ENCODE measurements around the gene PTTG1. TPM values are rescaled to one million over a fixed set of nuclear protein-coding genes. Genes with fewer than 3 reads are reported as not detected.
A peak's percentile ranks its signal among the peaks of the same experiment; 100 is the strongest.

Gene PTTG1
- total RNA-seq, 1 experiment from 2014 or later, result 245 TPM

DNA sequence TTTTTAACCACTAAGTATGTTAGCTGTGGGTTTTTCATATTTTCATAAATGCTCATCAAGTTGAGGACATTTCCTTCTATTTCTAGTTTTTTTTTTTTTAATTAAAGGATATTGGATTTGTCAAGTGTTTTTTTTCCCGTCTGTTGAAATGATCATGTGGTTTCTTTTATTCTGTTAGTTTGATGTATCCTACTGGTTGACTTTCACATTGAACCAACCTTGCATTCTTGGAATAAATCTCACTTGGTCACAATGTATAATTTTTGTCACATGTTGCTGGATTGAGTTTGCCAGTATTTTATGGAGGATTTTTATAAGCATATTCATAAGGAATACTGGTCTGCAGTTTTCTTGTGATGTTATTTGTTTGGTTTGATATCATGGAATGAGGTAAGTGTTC, 34.2 kb upstream of the PTTG1 start:
- Histone ChIP-seq H3K4me3 (ENCODE audit: low read length) (no peak overlapping the region), H2AFZ (ENCODE audit: low read length) (no peak overlapping the region), H3K27ac (ENCODE audit: low read length) (no peak overlapping the region), H3K9me2 (replicated peaks; ENCODE audit: low read length) (no peaks in the 10 kb centered on the region), H3K4me2 (ENCODE audit: low read length) (no peak overlapping the region), H3K4me1 (ENCODE audit: insufficient read depth, low read length) (no peaks in the 10 kb centered on the region), H4K20me1 (ENCODE audit: low read length) (no peaks in the 10 kb centered on the region), H3K27me3 (ENCODE audit: low read length) (no peaks in the 10 kb centered on the region), H3K9ac (ENCODE audit: low read length) (no peak overlapping the region), H3K79me2 (ENCODE audit: low read length) (no peaks in the 10 kb centered on the region), H3K9me3 (ENCODE audit: low read length) (peaks cover 8% of the 10 kb centered on the region), H3F3A (ENCODE audit: low read length, unreplicated experiment) (no peaks in the 10 kb centered on the region), H3K36me3 (ENCODE audit: low read depth, low read length) (no peaks in the 10 kb centered on the region)
- POLR2A ChIA-PET (ENCODE audit: unreplicated experiment), result no interaction called here
- CTCF ChIA-PET, result no interaction called here
- ATAC-seq, result no peak
- BruUV-seq (replicated peaks), result no TSS peak
- DNase-seq, result no peak
- TF ChIP-seq, protein P1, sequence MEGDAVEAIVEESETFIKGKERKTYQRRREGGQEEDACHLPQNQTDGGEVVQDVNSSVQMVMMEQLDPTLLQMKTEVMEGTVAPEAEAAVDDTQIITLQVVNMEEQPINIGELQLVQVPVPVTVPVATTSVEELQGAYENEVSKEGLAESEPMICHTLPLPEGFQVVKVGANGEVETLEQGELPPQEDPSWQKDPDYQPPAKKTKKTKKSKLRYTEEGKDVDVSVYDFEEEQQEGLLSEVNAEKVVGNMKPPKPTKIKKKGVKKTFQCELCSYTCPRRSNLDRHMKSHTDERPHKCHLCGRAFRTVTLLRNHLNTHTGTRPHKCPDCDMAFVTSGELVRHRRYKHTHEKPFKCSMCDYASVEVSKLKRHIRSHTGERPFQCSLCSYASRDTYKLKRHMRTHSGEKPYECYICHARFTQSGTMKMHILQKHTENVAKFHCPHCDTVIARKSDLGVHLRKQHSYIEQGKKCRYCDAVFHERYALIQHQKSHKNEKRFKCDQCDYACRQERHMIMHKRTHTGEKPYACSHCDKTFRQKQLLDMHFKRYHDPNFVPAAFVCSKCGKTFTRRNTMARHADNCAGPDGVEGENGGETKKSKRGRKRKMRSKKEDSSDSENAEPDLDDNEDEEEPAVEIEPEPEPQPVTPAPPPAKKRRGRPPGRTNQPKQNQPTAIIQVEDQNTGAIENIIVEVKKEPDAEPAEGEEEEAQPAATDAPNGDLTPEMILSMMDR (conservative IDR thresholded peaks at IDR 0.05; ENCODE audit: low read depth, low read length), result no peak
- TF ChIP-seq EZH2 (IDR thresholded peaks at IDR 0.05; ENCODE audit: low read length, unreplicated experiment) (no peak), EZH2phosphoT487 (IDR thresholded peaks at IDR 0.05; ENCODE audit: borderline replicate concordance, low read length) (no peak)
- intact Hi-C loops (cut with micrococcal nuclease), result no loop called here

DNA sequence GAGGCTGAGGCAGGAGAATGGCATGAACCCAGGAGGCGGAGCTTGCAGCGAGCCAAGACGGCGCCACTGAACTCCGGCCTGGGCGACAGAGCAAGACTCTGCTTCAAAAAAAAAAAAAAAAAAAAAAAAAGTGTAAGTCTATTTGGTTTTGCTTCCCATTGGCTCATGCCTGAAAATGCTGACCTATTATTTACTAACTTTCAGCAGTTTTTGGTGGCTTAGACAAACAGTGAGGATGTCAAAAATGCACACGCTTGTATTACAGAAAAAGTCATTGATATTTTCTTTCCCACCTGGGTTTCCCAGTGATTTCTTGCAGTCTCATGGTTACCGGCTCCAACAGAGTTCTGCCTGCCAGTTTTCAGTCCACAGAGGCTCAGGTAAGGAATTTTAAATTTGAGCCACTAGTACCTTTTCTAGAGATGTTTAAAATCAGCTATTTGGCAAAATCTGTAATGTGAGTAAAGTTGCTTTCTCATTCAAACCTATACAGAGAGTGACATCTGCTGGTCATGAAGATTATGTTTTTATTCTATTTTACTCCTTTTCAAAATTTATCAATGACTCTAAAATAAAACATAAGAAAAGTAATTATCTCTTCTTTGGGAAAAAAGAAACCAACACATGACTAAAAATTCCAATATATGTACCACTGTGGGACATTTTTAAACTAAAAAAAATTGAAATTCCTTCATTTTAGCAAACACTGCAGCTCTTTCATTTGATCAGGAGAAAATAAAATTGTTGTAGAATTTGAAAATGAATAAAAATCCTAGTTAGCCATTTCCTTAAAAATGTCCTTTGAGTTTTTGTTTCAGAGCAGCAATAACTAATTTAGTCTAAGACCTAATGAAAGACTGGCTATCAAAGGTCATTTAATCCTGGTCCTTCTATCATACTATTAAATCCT, 30.6 kb upstream of the PTTG1 start:
- intact Hi-C loops (cut with micrococcal nuclease), result loop anchor here (1.0 kb wide), 4 partner anchors 46 to 370 kb away; no protein-coding TSS in a partner anchor
- Histone ChIP-seq H3K9me2 (replicated peaks; ENCODE audit: low read length) (no peaks in the 10 kb centered on the region), H3K9me3 (ENCODE audit: low read length) (peaks cover 8% of the 10 kb centered on the region), H3K27ac (ENCODE audit: low read length) (no peak overlapping the region), H3K79me2 (ENCODE audit: low read length) (no peaks in the 10 kb centered on the region), H3K4me3 (ENCODE audit: low read length) (no peak overlapping the region), H3K36me3 (ENCODE audit: low read depth, low read length) (no peaks in the 10 kb centered on the region), H3K4me2 (ENCODE audit: low read length) (no peak overlapping the region), H3K9ac (ENCODE audit: low read length) (no peak overlapping the region), H3K27me3 (ENCODE audit: low read length) (no peaks in the 10 kb centered on the region), H3K4me1 (ENCODE audit: insufficient read depth, low read length) (no peaks in the 10 kb centered on the region), H2AFZ (ENCODE audit: low read length) (no peak overlapping the region), H3F3A (ENCODE audit: low read length, unreplicated experiment) (no peaks in the 10 kb centered on the region), H4K20me1 (ENCODE audit: low read length) (no peaks in the 10 kb centered on the region)
- TF ChIP-seq EZH2 (IDR thresholded peaks at IDR 0.05; ENCODE audit: low read length, unreplicated experiment), result no peak
- TF ChIP-seq, protein P1 (conservative IDR thresholded peaks at IDR 0.05; ENCODE audit: low read depth, low read length), result peak; percentile 78
- ATAC-seq (peak; percentile 50; the same call in 1 of the 2 replicates), DNase-seq (peak; percentile 53)
- ChIA-PET POLR2A (ENCODE audit: unreplicated experiment) (interaction anchor here (0.6 kb wide), 1 partner anchor 284 kb away, joined by 6 read pairs; no protein-coding TSS in a partner anchor), CTCF (interaction anchor here (0.5 to 1.3 kb wide), 13 partner anchors 11 to 369 kb away, joined by 3 to 8 read pairs (median 4); partner anchors contain the start of gene C1QTNF2)
- no TSS peak for BruUV-seq (replicated peaks)

DNA sequence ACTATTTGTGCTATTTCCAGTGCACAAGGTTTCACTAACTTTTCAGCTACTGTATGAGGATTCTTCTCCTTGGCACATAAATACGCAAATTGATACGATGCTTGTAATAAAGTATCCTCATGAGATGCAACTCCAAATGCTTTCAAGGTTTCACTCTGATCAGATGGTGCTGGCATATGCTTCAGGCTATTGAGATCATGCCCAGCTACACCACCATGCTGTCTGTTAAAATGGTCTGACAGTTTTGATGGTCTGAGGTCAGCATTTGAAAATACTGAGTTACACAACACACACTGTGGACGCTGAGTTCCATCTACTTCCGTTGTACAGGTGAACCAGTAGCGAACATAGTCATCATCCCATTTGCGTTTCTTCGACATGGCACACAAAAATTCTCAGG, 26.5 kb upstream of the PTTG1 start:
- H2AFZ ChIP-seq (ENCODE audit: low read length), result no peak overlapping the region
- CTCF ChIA-PET, result no interaction called here
- intact Hi-C loops (cut with micrococcal nuclease), result no loop called here
- DNase-seq (no peak), ATAC-seq (no peak)
- H3K79me2 ChIP-seq (ENCODE audit: low read length), result peaks cover 29% of the 10 kb centered on the region
- H3F3A ChIP-seq (ENCODE audit: low read length, unreplicated experiment), result no peaks in the 10 kb centered on the region
- no peaks in the 10 kb centered on the region for H3K27me3 ChIP-seq (ENCODE audit: low read length)
- TF ChIP-seq, protein P1 (conservative IDR thresholded peaks at IDR 0.05; ENCODE audit: low read depth, low read length), result no peak
- TF ChIP-seq EZH2phosphoT487 (IDR thresholded peaks at IDR 0.05; ENCODE audit: borderline replicate concordance, low read length) (no peak), EZH2 (IDR thresholded peaks at IDR 0.05; ENCODE audit: low read length, unreplicated experiment) (no peak)
- no TSS peak for BruUV-seq (replicated peaks)
- H4K20me1 ChIP-seq (ENCODE audit: low read length), result no peaks in the 10 kb centered on the region
- peaks cover 9% of the 10 kb centered on the region for H3K4me1 ChIP-seq (ENCODE audit: insufficient read depth, low read length)
- H3K9me2 ChIP-seq (replicated peaks; ENCODE audit: low read length), result no peaks in the 10 kb centered on the region
- no peak overlapping the region for H3K4me3 ChIP-seq (ENCODE audit: low read length)
- H3K9me3 ChIP-seq (ENCODE audit: low read length), result no peaks in the 10 kb centered on the region
- no peaks in the 10 kb centered on the region for H3K36me3 ChIP-seq (ENCODE audit: low read depth, low read length)
- no peak overlapping the region for H3K27ac ChIP-seq (ENCODE audit: low read length)
- H3K4me2 ChIP-seq (ENCODE audit: low read length), result no peak overlapping the region
- POLR2A ChIA-PET (ENCODE audit: unreplicated experiment), result no interaction called here
- no peak overlapping the region for H3K9ac ChIP-seq (ENCODE audit: low read length)

All from PC-3 (cell line).